ENCODE results near the gene RNFT1. TPM values are rescaled to one million over a fixed set of nuclear protein-coding genes. Genes with fewer than 3 reads are reported as not detected.
"Not testable (repeated sequence)": the region's sequence is repeated elsewhere in the genome, so short reads cannot be mapped to it uniquely, and the experiment has no call there.

The RNFT1 gene
- total and polyA plus RNA-seq, 2 donors (not counting 1 experiment from before 2014, with no cell fraction given) = 49.4 to 52.0 TPM

- H3K4me3 ChIP-seq (ENCODE audit: control extremely low read depth in 1 of 5, extremely low read depth in 1 of 5, insufficient read depth in 1 of 5, low read depth in 2 of 5, low read length in 4 of 5); intact Hi-C loops (cut with micrococcal nuclease); H3K27me3 ChIP-seq (replicated peaks in 1 of 4; ENCODE audit: control extremely low read depth in 1 of 4, control insufficient read depth in 3 of 4, insufficient read depth in 4 of 4, low read length in 3 of 4); H3K4me2 ChIP-seq (replicated peaks; ENCODE audit: low read depth, low read length, poor library complexity, severe bottlenecking); H3K4me3 Mint-ChIP-seq; H2AFZ ChIP-seq (ENCODE audit: insufficient read depth, low read depth, low read length, poor library complexity, severe bottlenecking); H3K36me3 ChIP-seq (replicated peaks in 1 of 2; ENCODE audit: control extremely low read depth in 1 of 2, control insufficient read depth in 1 of 2, extremely low read depth in 1 of 2, insufficient read depth in 2 of 2, low read length in 1 of 2); H3K9me3 Mint-ChIP-seq (ENCODE audit: insufficient read depth); H3K27ac ChIP-seq (ENCODE audit: low read length in 2 of 2); H3K4me1 Mint-ChIP-seq; H3K9ac ChIP-seq (ENCODE audit: low read length); H3K27ac Mint-ChIP-seq; H4K20me1 ChIP-seq (ENCODE audit: control insufficient read depth, insufficient read depth, low read length, poor library complexity, severe bottlenecking); H3K79me2 ChIP-seq (ENCODE audit: control insufficient read depth, insufficient read depth, low read length); H3K4me1 ChIP-seq (ENCODE audit: control insufficient read depth in 2 of 2, insufficient read depth in 2 of 2, low read length in 2 of 2); CTCF ChIA-PET; DNase-seq; ATAC-seq (ENCODE audit: low read depth); POLR2A ChIA-PET; H3K27me3 Mint-ChIP-seq; H3K9me3 ChIP-seq (ENCODE audit: control extremely low read depth in 1 of 3, control insufficient read depth in 2 of 3, insufficient read depth in 1 of 3, low read length in 2 of 3): not testable (repeated sequence)
- 83% methylated on average over 1 of the region's 3 CpGs for WGBS (ENCODE audit: insufficient coverage)
These were observed 32.1 kb upstream of the RNFT1 start for GRCh38 chr17:59996608-59997007.

GRCh38 chr17:59975166-59975565, 10.6 kb upstream of the RNFT1 start:
- H3K9me3 ChIP-seq (ENCODE audit: control extremely low read depth in 1 of 3, control insufficient read depth in 2 of 3, insufficient read depth in 1 of 3, low read length in 2 of 3); H2AFZ ChIP-seq (ENCODE audit: insufficient read depth, low read depth, low read length, poor library complexity, severe bottlenecking); H3K4me1 Mint-ChIP-seq; ATAC-seq (ENCODE audit: low read depth); H3K4me1 ChIP-seq (ENCODE audit: control insufficient read depth in 2 of 2, insufficient read depth in 2 of 2, low read length in 2 of 2); H3K9ac ChIP-seq (ENCODE audit: low read length); H3K36me3 ChIP-seq (replicated peaks in 1 of 2; ENCODE audit: control extremely low read depth in 1 of 2, control insufficient read depth in 1 of 2, extremely low read depth in 1 of 2, insufficient read depth in 2 of 2, low read length in 1 of 2); H3K27ac Mint-ChIP-seq; intact Hi-C loops (cut with micrococcal nuclease); H3K27me3 Mint-ChIP-seq; H3K9me3 Mint-ChIP-seq (ENCODE audit: insufficient read depth); H3K27ac ChIP-seq (ENCODE audit: low read length in 2 of 2); H4K20me1 ChIP-seq (ENCODE audit: control insufficient read depth, insufficient read depth, low read length, poor library complexity, severe bottlenecking); H3K79me2 ChIP-seq (ENCODE audit: control insufficient read depth, insufficient read depth, low read length); CTCF ChIA-PET; DNase-seq; H3K4me3 Mint-ChIP-seq; H3K27me3 ChIP-seq (replicated peaks in 1 of 4; ENCODE audit: control extremely low read depth in 1 of 4, control insufficient read depth in 3 of 4, insufficient read depth in 4 of 4, low read length in 3 of 4); H3K4me3 ChIP-seq (ENCODE audit: control extremely low read depth in 1 of 5, extremely low read depth in 1 of 5, insufficient read depth in 1 of 5, low read depth in 2 of 5, low read length in 4 of 5); H3K4me2 ChIP-seq (replicated peaks; ENCODE audit: low read depth, low read length, poor library complexity, severe bottlenecking): not testable (repeated sequence)
- POLR2A ChIA-PET = interaction anchor here (0.7 kb wide), 1 partner anchor 820 kb away, joined by 4 read pairs; the partner anchor contains the start of gene SKA2
- 88% methylated on average over 2 of the region's 6 CpGs for WGBS (ENCODE audit: insufficient coverage)

- H3K36me3 ChIP-seq (replicated peaks in 1 of 2; ENCODE audit: control extremely low read depth in 1 of 2, control insufficient read depth in 1 of 2, extremely low read depth in 1 of 2, insufficient read depth in 2 of 2, low read length in 1 of 2); ATAC-seq (ENCODE audit: low read depth); H3K27ac Mint-ChIP-seq; H3K27me3 ChIP-seq (replicated peaks in 1 of 4; ENCODE audit: control extremely low read depth in 1 of 4, control insufficient read depth in 3 of 4, insufficient read depth in 4 of 4, low read length in 3 of 4); H3K4me2 ChIP-seq (replicated peaks; ENCODE audit: low read depth, low read length, poor library complexity, severe bottlenecking); H4K20me1 ChIP-seq (ENCODE audit: control insufficient read depth, insufficient read depth, low read length, poor library complexity, severe bottlenecking); H3K9me3 Mint-ChIP-seq (ENCODE audit: insufficient read depth); intact Hi-C loops (cut with micrococcal nuclease); H2AFZ ChIP-seq (ENCODE audit: insufficient read depth, low read depth, low read length, poor library complexity, severe bottlenecking); H3K9ac ChIP-seq (ENCODE audit: low read length); POLR2A ChIA-PET; DNase-seq; H3K79me2 ChIP-seq (ENCODE audit: control insufficient read depth, insufficient read depth, low read length); H3K4me1 ChIP-seq (ENCODE audit: control insufficient read depth in 2 of 2, insufficient read depth in 2 of 2, low read length in 2 of 2); H3K4me1 Mint-ChIP-seq; H3K4me3 ChIP-seq (ENCODE audit: control extremely low read depth in 1 of 5, extremely low read depth in 1 of 5, insufficient read depth in 1 of 5, low read depth in 2 of 5, low read length in 4 of 5); H3K27ac ChIP-seq (ENCODE audit: low read length in 2 of 2); H3K27me3 Mint-ChIP-seq; H3K4me3 Mint-ChIP-seq; H3K9me3 ChIP-seq (ENCODE audit: control extremely low read depth in 1 of 3, control insufficient read depth in 2 of 3, insufficient read depth in 1 of 3, low read length in 2 of 3): not testable (repeated sequence)
- 97% methylated on average over 8 of the region's 8 CpGs for WGBS (ENCODE audit: insufficient coverage)
- CTCF ChIA-PET = interaction anchor here (0.6 kb wide), 1 partner anchor 14 kb away, joined by 3 read pairs; no protein-coding TSS in a partner anchor
These were observed 8.9 kb upstream of the RNFT1 start for GRCh38 chr17:59973483-59973882.

Data from B cell (primary cell).